Peyer's patch (tissue), 4 donors: Measurements from ENCODE around the gene UMOD. TPM values are rescaled to one million over a fixed set of nuclear protein-coding genes. Genes with fewer than 3 reads are reported as not detected.
"Not testable (repeated sequence)": the region's sequence is repeated elsewhere in the genome, so short reads cannot be mapped to it uniquely, and the experiment has no call there.

ENCODE experiments used
- DNase-seq, 3 donors: peaks; one replicate each; pipeline ENCODE4 v3.0.0-alpha.2; 2017 to 2019
- H3K27ac ChIP-seq, 4 donors: fragments of 200-600 bp; sonication (generic); one replicate each; pipeline ENCODE4 v1.5.1; 2016 to 2019
- H3K27me3 ChIP-seq, 2 donors: fragments of 200-600 bp; sonication (generic); one replicate each; pipeline ENCODE4 v1.5.1; 2019
- H3K36me3 ChIP-seq, 3 donors: fragments of 200-600 bp; sonication (generic); one replicate each; pipeline ENCODE4 v1.5.1; 2016 to 2019
- H3K4me1 ChIP-seq, 4 donors: fragments of 200-600 bp; sonication (generic); one replicate each; pipeline ENCODE4 v1.5.1; 2016 to 2019
- H3K4me3 ChIP-seq, 4 donors: fragments of 200-600 bp; sonication (generic); 1 replicate in 3 of 4; 2 replicates in 1 of 4; pipeline ENCODE4 v1.5.1; 2016 to 2019; ENCODE audit warnings: mild to moderate bottlenecking in 1 of 4
- H3K9me3 ChIP-seq, 4 donors: fragments of 200-600 bp; sonication (generic); one replicate each; pipeline ENCODE4 v1.5.1; 2016 to 2019; ENCODE audit warnings: mild to moderate bottlenecking in 1 of 4
- CTCF ChIP-seq, 6 experiments: fragments of 450-650 bp in 4 of 6; fragments of 200-600 bp in 2 of 6; sonication (generic) in 1 of 6; IDR thresholded peaks; one replicate each; pipeline ENCODE4 v1.5.1; 2017 to 2019; ENCODE audit warnings: antibody characterized with exemption in 6 of 6, mild to moderate bottlenecking in 3 of 6, moderate library complexity in 1 of 6
- POLR2A ChIP-seq, 2 donors: fragments of 450-650 bp; IDR thresholded peaks; one replicate each; pipeline ENCODE4 v1.5.1; 2017; ENCODE audit warnings: antibody characterized with exemption in 2 of 2, mild to moderate bottlenecking in 2 of 2, moderate library complexity in 2 of 2
- total RNA-seq, 4 donors: library from RNA; depleted of rRNA; stranded (reverse); fragments of >200 nt; gene quantifications; one replicate each; pipeline ENCODE4 v1.1.0, GENCODE V29; 2016

UMOD gene
- total RNA-seq, 4 donors from 2014 or later, result not detected

- H3K27ac ChIP-seq, result no peak overlapping the region
- no peak for DNase-seq
- H3K9me3 ChIP-seq, result no peaks in the 10 kb centered on the region
- H3K36me3 ChIP-seq, result no peaks in the 10 kb centered on the region
- TF ChIP-seq POLR2A (IDR thresholded peaks at IDR 0.05) (no peak), CTCF (IDR thresholded peaks at IDR 0.05) (no peak)
- no peaks in the 10 kb centered on the region for H3K27me3 ChIP-seq
- H3K4me3 ChIP-seq, result no peak overlapping the region
- no peaks in the 10 kb centered on the region for H3K4me1 ChIP-seq
Measured at GRCh38 chr16:20316715-20317114, 35.8 kb downstream of the UMOD start.

GRCh38 chr16:20315764-20316163 lies 36.8 kb downstream of the UMOD start:
- Histone ChIP-seq H3K9me3 (no peaks in the 10 kb centered on the region), H3K36me3 (no peaks in the 10 kb centered on the region), H3K4me1 (no peaks in the 10 kb centered on the region), H3K4me3 (no peak overlapping the region), H3K27ac (no peak overlapping the region), H3K27me3 (no peaks in the 10 kb centered on the region)
- DNase-seq, result no peak
- no peak for TF ChIP-seq CTCF (IDR thresholded peaks at IDR 0.05)
- TF ChIP-seq POLR2A (IDR thresholded peaks at IDR 0.05), result no peak

- Histone ChIP-seq H3K4me3 (no peak overlapping the region), H3K4me1 (no peaks in the 10 kb centered on the region), H3K27me3 (no peaks in the 10 kb centered on the region), H3K36me3 (no peaks in the 10 kb centered on the region), H3K27ac (no peak overlapping the region), H3K9me3 (no peaks in the 10 kb centered on the region)
- TF ChIP-seq POLR2A (IDR thresholded peaks at IDR 0.05), result no peak
- TF ChIP-seq CTCF (IDR thresholded peaks at IDR 0.05), result no peak
- no peak for DNase-seq
Measured at GRCh38 chr16:20314575-20314974, 37.9 kb downstream of the UMOD start.

GRCh38 chr16:20313741-20314140 lies 38.8 kb downstream of the UMOD start:
- TF ChIP-seq POLR2A (IDR thresholded peaks at IDR 0.05) (no peak), CTCF (IDR thresholded peaks at IDR 0.05) (no peak)
- no peaks in the 10 kb centered on the region for H3K4me1 ChIP-seq
- H3K9me3 ChIP-seq, result no peaks in the 10 kb centered on the region
- no peak for DNase-seq
- no peak overlapping the region for H3K27ac ChIP-seq
- H3K4me3 ChIP-seq, result no peak overlapping the region
- H3K27me3 ChIP-seq, result no peaks in the 10 kb centered on the region
- H3K36me3 ChIP-seq, result no peaks in the 10 kb centered on the region

GRCh38 chr16:20312536-20313095 lies 39.9 kb downstream of the UMOD start:
- H3K4me3 ChIP-seq, DNase-seq, H3K27me3 ChIP-seq, H3K4me1 ChIP-seq, H3K9me3 ChIP-seq, H3K27ac ChIP-seq, H3K36me3 ChIP-seq: not testable (repeated sequence)

- no peaks in the 10 kb centered on the region for H3K36me3 ChIP-seq
- H3K9me3 ChIP-seq, result no peaks in the 10 kb centered on the region
- TF ChIP-seq CTCF (IDR thresholded peaks at IDR 0.05), result no peak
- TF ChIP-seq POLR2A (IDR thresholded peaks at IDR 0.05), result no peak
- H3K27me3 ChIP-seq, result no peaks in the 10 kb centered on the region
- no peak for DNase-seq
- no peak overlapping the region for H3K27ac ChIP-seq
- no peak overlapping the region for H3K4me3 ChIP-seq
- no peaks in the 10 kb centered on the region for H3K4me1 ChIP-seq
Measured at GRCh38 chr16:20311548-20311947, 41.0 kb downstream of the UMOD start.
